NCI-H146 treated with DMSO at 0.1 percent for 48 hours (cell line): ENCODE data around the gene KRTAP19-1.

Experiments
- DNase-seq: peaks from one replicate; lab custom pipeline; 2025; ENCODE audit not compliant: unreplicated experiment; lab: John Stamatoyannopoulos, UW

Gene KRTAP19-1

DNA sequence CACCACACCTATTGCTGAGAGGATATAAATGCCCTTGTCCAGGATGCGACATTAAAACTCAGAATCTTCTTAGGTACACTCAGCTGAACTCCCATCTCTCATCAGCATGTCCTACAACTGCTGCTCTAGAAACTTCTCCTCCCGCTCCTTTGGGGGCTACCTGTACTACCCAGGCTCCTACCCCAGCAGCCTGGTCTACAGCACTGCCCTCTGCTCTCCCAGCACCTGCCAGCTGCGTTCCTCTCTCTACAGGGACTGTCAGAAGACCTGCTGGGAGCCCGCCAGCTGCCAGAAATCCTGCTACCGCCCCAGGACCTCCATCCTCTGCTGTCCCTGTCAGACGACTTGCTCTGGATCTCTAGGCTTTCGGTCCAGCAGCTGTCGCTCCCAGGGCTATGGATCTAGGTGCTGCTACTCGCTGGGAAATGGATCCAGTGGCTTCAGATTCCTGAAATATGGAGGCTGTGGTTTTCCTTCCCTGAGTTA, 50.0 kb downstream of the KRTAP19-1 start, which contains the start of gene KRTAP13-4:
Gene KRTAP13-4, plus strand, starts transcription at position 51 of the 486 bp plus-strand sequence. Its CDS starts 56 bp downstream, at position 107.
- no peak for DNase-seq
